ENCODE measurements around the gene FAIM.
"Not testable (repeated sequence)": the region's sequence is repeated elsewhere in the genome, so short reads cannot be mapped to it uniquely, and the experiment has no call there.

FAIM gene, protein sequence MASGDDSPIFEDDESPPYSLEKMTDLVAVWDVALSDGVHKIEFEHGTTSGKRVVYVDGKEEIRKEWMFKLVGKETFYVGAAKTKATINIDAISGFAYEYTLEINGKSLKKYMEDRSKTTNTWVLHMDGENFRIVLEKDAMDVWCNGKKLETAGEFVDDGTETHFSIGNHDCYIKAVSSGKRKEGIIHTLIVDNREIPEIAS

DNA sequence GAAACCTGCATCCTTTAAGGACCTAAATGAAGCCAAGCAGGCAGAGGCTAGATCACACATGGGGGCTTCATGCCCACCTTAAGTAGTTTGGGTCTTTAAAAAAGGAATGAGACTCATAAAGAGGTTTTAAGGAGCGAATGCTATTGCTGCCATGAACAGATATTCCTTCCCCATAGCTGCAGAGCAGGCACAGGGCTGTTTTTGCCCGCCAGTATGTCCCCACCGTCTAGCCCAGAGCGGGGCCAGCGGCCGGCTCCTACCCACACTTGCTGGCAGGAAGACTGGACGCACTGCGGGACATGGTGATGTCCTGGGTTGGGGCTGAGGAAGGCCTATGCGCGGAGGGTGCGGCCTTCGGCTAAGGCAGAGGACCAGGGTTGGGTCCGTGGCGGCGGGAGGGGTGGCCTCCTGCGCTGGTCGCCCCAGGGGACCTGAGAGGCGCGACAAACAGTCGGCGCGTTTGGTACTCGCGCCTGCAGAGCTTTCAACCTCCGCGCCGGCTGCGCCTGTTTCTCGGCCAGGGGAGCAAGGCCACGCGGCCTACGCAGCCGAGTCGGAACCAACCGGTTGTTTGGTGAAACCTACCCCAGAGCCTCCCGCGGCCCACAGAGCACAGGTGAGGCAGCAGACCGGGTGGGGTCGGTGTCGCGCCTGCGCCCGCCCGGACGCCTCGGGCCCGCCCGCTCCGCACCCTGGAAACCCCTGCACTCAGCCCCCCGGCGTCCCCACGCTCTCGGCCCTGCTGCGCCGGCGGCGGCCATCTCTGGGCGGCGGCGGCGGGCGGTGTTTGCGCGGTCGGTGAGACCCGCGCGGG lies at the start of gene FAIM:
FAIM (plus strand) TSS at position 450 of the 814 bp plus-strand sequence. CDS start 10,956 bp downstream, outside the sequence.
- DNase-seq: peak; percentile 74

DNA sequence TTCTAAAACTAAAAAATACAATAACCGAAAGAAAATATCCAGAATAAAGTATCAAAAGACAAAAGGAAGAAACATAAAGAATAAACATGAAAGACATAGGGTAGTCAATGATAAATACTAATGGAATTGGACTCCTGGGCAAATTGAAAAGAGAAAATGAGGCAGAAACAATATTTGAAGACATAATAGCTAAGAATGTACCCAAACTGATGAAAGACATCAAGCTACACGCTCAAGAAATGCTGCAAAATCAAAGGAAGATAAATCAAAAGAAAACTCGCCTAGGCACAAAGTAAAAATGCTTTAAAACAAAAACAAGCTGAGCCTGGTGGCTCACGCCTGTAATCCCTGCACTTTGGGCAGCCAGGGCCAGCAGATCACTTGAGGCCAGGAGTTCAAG lies 49.4 kb upstream of the FAIM start:
- no peak for DNase-seq

DNA sequence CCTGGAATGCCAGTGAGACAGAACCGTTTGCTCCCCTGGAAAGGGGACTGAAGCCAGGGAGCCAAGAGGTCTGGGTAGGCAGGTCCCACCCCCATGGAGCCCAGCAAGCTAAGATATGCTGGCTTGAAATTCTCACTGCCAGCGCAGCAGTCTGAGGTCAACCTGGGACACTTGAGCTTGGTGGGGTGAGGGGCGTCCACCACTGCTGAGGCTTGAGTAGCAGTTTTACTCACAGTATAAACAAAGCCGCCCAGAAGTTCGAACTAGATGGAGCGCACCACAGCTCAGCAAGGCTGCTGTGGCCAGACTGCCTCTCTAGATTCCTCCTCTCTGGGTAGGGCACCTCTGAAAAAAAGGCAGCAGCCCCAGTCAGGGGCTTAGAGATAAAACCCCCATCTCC lies 48.1 kb upstream of the FAIM start:
- no peak for DNase-seq

DNA sequence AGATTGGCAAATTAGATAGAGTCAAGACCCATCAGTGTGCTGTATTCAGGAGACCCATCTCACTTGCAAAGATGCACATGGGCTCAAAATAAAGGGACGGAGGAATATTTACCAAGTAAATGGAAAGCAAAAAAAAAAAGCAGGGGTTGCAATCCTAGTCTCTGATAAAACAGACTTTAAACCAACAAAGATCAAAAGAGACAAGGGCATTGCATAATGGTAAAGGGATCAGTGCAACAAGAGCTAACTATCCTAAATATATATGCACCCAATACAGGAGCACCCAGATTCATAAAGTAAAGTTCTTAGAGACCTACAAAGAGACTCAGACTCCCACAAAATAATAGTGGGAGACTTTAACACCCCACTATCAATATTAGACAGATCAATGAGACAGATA lies 45.7 kb upstream of the FAIM start:
- DNase-seq: not testable (repeated sequence)

DNA sequence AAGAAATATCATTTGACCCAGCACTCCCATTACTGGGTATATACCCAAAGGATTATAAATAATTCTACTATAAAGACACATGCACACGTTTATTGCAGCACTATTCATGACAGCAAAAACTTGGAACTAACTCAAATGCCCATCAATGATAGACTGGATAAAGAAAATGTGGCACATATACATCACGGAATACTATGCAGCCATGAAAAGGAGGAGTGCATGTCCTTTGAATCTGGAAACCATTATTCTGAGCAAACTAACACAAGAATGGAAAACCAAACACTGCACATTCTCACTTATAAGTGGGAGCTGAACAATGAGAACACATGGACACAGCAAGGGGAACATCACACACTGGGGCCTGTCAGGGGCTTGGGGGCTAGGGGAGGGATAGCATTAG lies 42.3 kb upstream of the FAIM start:
- DNase-seq: not testable (repeated sequence)

DNA sequence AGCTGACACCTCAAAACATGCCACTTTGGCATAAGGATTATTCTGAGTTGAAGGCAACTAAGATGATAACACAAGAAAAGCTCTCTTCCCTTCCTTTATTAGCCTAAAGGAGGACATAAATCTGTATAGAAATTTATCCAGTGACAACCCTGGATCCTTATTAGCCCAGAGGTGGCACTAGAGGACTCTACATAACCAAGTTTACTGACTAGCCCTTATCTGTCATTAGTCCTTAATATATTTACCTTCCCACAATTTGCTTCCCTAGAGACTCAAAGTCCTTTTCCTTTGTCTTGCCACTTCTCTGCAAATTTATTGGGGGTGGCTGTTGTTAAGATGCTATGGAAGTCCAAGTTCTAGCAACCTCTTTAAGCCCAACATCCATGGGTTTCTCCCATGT lies 41.2 kb upstream of the FAIM start:
- no peak for DNase-seq

DNA sequence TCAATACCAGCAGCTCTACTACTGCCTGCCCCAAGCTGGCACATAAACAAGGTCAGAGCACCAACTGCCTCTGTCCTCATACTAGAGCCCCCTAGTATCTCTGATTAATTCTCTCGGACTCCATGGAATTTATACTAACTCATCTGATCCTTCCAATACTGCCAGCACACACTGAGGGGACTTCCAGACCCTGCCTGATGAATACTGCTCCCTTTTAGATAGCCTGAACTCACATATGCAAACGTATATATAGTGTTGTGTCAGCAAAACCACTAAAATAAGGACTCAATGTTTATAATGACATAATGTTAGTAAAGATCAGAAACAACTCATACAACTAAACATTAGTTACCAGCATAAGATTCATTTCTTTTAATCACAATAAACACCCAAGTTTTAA lies 39.5 kb upstream of the FAIM start:
- DNase-seq: no peak

DNA sequence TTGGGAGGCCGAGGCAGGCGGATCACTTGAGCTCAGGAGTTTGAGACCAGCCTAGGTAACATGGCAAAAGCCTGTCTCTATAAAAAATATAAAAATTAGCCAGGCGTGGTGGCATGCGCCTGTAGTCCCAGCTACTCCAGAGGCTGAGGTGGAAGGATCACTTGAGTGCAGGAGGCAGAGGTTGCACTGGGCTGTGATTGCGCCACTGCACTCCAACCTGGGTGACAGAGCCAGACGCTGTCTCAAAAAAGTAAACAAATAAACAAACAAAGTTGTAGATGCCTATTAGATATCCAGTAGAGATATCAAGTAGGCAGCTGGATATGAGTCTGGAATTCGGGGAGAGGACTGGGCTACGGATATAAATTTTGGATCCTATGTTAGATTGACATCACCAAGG lies 38.9 kb upstream of the FAIM start:
- DNase-seq: not testable (repeated sequence)

DNA sequence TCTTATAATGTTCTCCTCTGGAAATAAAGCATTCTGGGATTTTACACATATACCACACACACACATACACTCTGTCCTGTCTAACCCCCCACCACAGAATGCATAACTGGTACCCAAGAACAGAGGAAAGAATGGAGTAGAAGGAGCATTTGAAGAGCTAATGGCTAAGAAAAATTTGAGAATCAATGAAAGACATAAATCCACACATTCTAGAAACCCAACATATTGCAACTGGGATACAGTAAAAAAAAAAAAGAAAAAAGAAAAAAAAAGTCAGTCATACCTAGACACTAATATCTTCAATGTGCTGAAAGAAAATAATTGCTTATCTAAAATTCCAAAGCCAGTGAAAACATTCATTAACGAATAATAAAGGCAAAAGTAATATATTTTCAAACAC lies 35.4 kb upstream of the FAIM start:
- no peak for DNase-seq

DNA sequence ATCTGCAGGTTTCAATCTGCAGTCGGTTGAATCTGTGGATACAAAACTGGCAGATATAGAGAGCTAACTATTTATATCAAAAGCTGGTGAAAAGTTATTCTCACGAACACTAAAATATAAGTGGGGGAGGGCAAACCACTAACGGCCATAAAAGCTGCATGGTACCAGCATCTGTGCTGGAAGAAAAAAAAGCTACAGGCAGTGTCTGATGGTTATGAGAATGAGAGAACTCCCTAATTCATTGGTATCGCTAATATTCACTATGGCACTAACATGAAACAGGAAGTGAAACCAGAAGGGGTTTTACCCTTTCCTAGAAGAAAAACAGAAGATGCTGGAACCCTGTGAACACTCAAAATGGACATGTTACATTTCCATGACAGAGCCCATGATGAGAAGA lies 30.4 kb upstream of the FAIM start:
- DNase-seq: no peak

DNA sequence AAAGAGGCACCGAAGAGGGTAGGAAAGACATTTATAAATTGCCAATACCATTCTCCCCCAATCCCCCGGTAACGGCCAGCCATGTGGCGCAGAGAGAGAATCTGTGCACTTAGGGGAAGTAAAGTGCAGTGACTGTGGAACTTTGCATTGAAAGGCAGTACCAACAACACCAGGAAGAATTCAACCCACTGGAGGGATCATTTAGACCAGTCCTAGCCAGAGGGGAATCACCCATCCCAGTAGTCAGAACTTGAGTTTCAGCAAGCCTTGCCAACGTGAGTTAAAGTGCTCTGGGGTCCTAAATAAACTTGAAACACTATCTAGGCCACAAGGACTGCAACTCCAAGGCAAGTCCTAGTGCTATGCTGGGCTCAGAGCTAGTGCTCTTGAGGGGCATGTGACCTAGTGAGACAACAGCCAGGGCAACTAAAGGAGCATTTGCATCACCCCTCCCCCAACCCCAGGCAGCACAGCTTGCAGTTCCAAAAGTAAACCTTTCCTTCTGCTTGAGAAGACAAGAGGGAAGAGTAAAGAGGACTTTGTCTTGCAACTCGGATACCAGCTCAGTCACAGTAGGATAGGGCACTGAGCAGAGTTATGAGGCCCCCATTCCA lies 29.5 kb upstream of the FAIM start:
- no peak for DNase-seq

DNA sequence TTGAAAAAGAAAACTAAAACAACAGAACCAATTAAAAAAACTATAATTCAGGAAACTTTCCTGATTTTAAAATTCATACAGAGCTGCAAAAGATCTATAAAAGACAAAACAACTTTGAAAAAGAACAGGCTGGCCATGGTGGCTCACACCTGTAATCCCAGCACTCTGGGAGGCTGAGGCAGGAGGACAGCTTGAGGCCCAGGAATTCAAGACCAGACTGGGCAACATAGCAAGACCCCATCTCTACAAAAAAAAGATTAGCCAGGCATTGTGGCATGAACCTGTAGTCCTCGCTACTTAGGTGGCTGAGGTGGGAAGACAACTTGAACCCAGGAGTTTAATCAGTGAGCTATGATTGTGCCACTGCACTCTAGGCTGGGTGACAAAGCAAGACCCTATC lies 21.2 kb upstream of the FAIM start:
- DNase-seq: no peak

DNA sequence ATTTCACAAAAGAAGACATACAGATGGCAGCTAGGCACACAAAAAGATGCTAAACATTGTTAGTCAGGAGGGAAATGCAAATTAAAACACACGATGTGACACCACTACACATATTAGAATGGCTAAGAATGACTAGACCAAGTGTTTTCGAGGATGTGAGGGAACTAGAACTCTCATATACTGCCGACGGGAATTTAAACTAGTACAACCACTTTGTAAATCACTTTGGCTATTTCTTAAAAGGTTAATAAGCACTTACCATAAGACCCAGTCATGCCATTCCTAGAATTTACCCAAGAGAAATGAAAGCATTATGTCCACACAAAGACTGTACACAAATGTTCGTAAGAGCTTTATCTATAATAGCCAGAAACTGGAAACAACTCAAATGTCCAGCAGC lies 20.1 kb upstream of the FAIM start:
- no peak for DNase-seq

DNA sequence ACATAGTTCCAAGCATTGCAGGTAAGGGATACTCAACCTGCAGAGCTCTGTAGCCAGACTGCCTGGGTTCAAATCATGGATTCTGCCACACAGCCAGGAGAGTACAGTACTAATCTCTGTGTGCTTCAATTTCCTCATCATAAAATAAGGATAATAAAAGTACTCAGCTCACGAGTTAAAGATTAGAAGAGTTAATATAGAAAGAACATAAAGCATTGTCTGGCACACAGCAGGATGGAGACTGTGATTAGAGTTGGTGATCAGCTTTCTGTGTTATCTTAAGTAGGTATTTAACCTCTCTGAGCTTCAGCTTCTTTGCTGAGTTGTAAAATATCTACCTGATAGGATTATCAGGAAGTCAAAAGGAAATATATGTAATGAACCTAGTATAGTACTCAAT lies 17.2 kb upstream of the FAIM start:
- no peak for DNase-seq

DNA sequence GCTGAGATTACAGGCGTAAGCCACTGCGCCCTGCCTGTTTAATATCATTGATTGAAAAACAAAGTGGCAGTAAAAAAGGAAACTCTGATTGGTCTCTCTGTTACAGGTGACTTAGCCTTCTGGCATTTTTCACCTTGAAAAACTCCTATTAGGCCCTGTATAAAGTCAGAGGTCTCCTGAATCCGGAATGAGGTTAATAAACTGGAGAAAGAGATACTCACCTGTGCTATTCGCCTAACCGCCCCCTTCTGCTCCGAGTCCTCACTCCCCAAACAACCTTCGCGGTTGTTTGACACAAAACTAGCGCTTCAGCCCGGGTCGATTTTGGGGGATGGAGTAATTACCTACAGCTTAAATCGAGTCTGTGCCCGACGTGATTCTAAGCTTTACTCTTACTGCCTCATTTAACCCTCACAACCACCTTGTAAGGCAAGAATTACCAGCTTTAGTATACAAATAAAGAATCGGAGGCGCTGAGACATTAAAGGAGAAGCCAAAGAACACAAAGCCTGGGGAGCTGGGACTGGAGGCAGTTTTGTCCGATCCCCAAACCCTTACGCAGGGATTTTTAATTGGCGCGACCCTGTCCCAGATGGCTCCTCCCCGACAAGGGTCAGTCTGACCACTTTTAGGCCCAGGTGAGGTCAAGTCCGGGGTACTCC lies 15.0 kb upstream of the FAIM start:
- DNase-seq: peak; percentile 21

DNA sequence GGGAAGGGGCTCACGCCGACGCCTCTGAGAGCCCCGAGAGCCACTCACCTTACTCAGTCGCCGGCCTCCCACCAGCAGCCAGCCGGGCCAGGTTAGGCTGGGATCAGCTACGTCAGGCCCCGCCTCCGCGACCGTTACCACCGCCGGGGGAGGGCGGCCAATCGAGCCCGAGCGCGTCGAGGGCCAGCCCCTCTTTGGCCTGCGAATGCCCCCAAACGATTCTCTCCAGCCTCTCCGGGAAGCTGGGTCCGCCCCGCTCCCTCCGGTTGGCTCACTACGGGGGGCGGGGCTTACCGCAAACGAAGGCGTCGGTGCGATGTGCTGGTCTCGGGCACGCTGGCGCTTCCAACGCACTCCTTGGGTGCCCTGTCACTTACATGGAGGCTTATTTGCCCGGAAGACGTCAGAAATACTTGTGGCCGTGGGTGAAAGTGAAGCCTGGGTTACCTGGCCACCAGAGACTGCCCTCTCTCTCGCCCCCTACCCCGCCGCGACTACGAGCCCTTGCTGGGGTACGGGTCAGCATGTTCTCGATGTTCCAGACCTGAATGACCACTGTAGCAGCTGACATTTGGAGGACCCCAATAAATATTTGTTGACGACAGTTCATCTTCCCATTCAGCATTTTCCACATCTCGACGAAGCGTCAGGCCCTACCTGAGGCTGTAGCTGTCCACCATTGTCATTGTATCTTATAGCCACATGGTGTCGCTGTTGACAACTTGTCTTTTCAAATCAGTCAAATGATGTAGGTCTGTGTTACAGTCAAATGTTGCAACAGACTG lies 14.2 kb upstream of the FAIM start, which contains the start of gene CEP70:
CEP70 (minus strand) TSS at position 111 of the 785 bp plus-strand sequence. CDS start 21,333 bp downstream, outside the sequence.
- peak; percentile 94 for DNase-seq

DNA sequence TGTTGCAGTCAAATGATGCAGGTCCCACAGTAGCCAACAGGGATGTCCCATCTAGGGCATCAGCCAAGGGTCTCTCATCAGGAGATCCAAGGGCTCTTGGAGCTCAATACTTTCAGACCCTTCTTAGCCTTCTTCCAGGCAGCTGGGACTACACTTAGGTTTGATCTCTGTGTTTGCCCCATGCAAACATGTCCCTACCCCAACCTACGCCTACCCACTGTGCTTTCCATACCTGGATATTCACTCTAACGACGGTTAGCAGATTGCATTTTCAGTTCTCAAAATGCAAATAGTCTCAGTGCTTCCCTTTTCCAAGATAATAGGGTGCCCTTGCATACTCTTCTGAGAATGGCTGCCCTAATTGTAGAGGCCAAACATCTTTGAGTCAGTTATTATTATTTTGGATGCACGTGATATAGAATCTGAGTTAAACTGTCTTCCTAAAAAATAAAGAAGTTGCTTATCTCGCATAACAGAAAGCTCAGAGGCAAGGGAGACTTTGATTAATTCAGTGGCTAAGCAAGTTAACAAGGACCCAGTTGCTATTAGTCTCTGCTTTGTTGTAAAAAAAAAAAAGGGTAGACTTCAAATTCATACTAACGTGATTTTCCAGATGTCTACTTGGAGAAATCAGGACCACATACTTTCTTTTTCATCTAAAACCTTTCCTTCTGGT lies 13.5 kb upstream of the FAIM start:
- DNase-seq: no peak

DNA sequence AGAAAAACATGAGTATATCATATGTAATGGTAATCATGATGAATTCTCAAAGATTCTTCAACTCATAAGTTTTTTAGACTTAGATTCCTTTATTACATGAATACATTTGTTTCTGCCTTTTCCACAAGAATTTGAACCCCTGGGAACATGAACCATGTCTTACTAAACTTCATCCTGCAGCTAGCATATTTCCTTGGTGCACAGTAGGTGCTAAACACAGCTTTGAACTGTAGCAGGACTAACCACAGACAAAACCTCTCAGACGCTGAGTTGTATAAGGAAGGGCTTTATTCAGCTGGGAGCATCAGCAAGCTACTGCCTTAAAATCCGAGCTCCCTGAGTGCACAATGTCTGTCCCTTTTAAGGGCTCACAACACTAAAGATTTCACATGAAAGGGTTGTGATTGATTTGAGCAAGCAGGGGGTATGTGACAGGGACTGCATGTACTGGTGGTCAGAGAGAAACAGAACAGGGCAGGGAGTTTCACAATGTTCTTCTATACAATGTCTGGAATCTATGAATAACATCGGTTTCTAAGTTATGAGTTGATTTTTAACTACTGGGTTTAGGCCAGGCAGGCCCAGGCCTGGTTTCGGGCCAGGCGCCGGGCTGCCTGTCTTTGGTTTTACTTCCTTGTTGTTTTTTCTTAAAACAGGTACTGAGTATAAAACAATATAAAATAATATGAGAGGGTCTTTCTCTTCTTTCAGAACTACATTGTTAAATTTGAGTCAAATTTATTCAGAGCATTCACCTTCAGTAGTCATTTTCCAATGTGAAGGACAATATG lies 11.2 kb upstream of the FAIM start:
- DNase-seq: not testable (repeated sequence)

DNA sequence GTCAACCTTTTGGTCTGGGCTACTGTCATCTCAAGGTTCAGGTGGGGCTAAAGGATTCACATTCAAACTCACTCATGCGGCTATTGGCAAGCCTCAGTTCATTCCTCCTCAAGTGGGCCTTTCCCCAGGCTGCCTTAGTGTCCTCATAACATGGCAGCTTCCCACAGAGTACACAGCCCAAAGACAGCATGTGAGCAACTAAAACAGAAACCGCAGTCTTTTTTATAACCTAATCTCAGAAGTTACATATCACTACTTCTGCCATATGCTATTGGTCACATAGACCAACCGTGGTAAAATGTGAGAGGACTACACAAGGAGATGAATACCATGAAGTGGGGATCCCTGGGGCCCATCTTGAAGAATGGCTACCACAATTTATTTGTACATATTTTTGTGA lies 10.0 kb upstream of the FAIM start:
- DNase-seq: no peak

DNA sequence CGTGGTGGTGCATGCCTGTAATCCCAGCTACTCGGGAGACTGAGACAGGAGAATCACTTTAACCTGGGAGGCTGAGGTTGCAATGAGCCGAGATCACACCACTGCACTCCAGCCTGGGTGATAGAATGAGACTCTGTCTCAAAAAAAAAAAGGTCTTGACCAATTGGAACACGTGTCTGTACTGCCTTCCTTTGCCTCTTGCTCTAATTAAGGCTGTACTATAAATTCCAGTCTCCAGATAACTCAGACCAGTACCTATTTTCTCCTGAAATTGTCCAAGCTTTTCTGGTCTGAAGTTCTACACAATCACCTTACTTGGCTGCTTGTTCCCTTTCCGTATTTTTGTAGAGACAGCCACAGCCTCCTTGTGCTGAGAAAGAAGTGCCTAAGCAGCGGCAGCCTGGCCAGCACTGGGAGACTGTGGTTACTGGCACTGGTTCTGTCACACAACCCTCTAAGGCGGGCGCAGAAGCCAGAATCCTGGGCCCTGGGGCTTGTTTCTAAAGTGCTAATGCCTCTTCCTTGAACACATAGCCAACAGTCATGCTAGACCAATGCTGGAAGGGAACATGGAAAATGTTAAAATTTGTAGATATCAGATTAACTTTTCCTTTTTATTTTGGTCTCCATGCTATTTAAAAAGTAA lies 8.3 kb upstream of the FAIM start:
- no peak for DNase-seq

DNA sequence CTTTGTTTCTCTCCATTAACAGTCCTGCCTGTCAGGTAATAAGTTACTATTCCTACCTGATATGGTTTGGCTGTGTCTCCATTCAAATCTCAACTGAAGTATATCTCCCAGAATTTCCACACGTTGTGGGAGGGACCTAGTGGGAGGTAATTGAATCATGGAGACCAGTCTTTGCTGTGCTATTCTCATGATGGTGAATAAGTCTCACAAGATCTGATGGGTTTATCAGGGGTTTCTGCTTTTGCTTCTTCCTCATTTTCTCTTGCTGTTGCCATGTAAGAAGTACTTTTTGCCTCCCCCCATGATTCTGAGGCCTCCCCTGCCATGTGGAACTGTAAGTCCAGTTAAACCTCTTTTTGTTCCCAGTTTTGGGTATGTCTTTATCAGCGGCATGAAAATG lies 6.9 kb upstream of the FAIM start:
- DNase-seq: not testable (repeated sequence)
